ENCODE results near the gene GHRH. TPM values are rescaled to one million over a fixed set of nuclear protein-coding genes. Genes with fewer than 3 reads are reported as not detected.

The GHRH gene
- total RNA-seq, 1 experiment from 2014 or later, result not detected

DNA sequence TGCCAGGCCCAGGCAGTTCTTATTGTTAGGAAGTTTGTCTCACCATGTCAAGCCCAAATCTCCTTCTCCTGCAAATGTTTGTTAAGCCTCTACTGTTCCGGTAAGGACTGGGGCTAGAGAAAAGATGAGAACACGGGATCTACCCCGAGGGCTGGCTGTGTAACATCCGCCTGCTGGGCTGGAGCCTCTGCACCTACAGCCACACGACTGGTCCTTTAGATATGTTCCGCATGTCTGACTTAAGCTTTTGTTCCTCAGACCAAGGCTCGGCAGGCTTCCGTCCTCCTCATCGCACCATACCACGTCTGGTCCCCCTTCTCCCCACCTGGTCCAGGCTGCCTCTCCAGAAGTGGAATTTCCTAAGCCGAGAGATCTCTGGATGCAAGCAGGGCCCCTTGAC is 2.6 kb downstream of the GHRH start:
- ChIA-PET CTCF (no interaction called here), RAD21 (ENCODE audit: low non-redundant PET in 1 of 2, low total read pairs in 2 of 2, uncharacterized antibody in 2 of 2, unreplicated experiment in 2 of 2) (no interaction called here)

DNA sequence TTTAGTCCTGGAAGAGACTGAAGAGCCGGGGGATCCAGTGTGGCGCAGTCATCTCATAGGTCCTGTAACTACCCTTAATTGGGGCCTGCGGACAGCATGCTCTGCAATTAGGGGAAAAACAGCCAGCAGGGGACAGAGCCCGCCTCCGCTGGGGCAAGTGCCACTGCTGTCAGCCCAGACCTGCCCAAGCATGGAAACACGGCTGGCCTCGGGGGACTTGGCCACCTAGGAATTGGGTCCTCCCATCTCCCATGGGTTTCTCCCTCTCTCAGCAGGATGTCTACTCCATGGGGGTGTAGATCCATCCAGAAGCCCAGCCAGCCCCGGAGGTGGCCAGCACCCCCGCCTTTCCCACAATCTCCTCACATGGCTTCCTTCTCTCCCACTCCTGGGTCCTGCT is 3.6 kb downstream of the GHRH start:
- POLR2A ChIA-PET, result no interaction called here
- no peak for ATAC-seq

More for the DNA sequence above, 2.6 kb downstream of the GHRH start:
- Histone ChIP-seq H3K27me3 (ENCODE audit: insufficient read depth, low read length) (0 out of 2 replicates have a peak, but pooled peaks cover 14% of the 10 kb centered on the region), H3K9me3 (ENCODE audit: control insufficient read depth in 1 of 2, insufficient read depth in 1 of 2, low read depth in 1 of 2, low read length in 2 of 2) (no peaks in the 10 kb centered on the region), H3K9ac (ENCODE audit: low read length) (no peak overlapping the region), H3K4me3 (replicated peaks in 1 of 2; ENCODE audit: low read depth in 1 of 2, low read length in 2 of 2) (no peak overlapping the region), H3K4me2 (ENCODE audit: low read length) (no peak overlapping the region), H3K9me2 (ENCODE audit: insufficient read depth) (no peaks in the 10 kb centered on the region), H4K20me1 (ENCODE audit: insufficient read depth) (no peaks in the 10 kb centered on the region), H3K4me1 (ENCODE audit: control insufficient read depth in 1 of 2, insufficient read depth in 2 of 2, low read length in 2 of 2) (no peaks in the 10 kb centered on the region), H3K79me2 (ENCODE audit: insufficient read depth, low read length) (no peaks in the 10 kb centered on the region), H3K36me3 (ENCODE audit: control insufficient read depth in 1 of 2, insufficient read depth in 2 of 2, low read length in 2 of 2) (no peaks in the 10 kb centered on the region), H3K27ac (ENCODE audit: low read depth, low read length) (no peak overlapping the region), H2AFZ (ENCODE audit: low read depth, low read length, poor library complexity, severe bottlenecking) (no peak overlapping the region)
- ATAC-seq, result no peak
- TF ChIP-seq YY1 (IDR thresholded peaks at IDR 0.05; ENCODE audit: extremely low read depth, insufficient replicate concordance, low read depth, low read length), result no peak
- no peak for TF ChIP-seq ZFX (IDR thresholded peaks at IDR 0.05)
- no peak for TF ChIP-seq FOSL1 (IDR thresholded peaks at IDR 0.05; ENCODE audit: low read depth)
- TF ChIP-seq SIN3A (IDR thresholded peaks at IDR 0.05; ENCODE audit: low read depth), result no peak
- no peak for TF ChIP-seq EZH2phosphoT487 (IDR thresholded peaks at IDR 0.05; ENCODE audit: borderline replicate concordance)
- TF ChIP-seq CEBPB (IDR thresholded peaks at IDR 0.05; ENCODE audit: low read depth), result no peak
- TF ChIP-seq, protein P1, sequence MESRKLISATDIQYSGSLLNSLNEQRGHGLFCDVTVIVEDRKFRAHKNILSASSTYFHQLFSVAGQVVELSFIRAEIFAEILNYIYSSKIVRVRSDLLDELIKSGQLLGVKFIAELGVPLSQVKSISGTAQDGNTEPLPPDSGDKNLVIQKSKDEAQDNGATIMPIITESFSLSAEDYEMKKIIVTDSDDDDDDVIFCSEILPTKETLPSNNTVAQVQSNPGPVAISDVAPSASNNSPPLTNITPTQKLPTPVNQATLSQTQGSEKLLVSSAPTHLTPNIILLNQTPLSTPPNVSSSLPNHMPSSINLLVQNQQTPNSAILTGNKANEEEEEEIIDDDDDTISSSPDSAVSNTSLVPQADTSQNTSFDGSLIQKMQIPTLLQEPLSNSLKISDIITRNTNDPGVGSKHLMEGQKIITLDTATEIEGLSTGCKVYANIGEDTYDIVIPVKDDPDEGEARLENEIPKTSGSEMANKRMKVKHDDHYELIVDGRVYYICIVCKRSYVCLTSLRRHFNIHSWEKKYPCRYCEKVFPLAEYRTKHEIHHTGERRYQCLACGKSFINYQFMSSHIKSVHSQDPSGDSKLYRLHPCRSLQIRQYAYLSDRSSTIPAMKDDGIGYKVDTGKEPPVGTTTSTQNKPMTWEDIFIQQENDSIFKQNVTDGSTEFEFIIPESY (IDR thresholded peaks at IDR 0.05; ENCODE audit: extremely low read depth, insufficient replicate concordance, low read length), result no peak
- no peak for TF ChIP-seq ELF1 (IDR thresholded peaks at IDR 0.05; ENCODE audit: borderline replicate concordance, low read depth)
- no peak for TF ChIP-seq SP1 (IDR thresholded peaks at IDR 0.05; ENCODE audit: low read depth)
- TF ChIP-seq POLR2A (IDR thresholded peaks at IDR 0.05; ENCODE audit: borderline replicate concordance, extremely low read depth, insufficient read depth, insufficient read length), result no peak
- DNase-seq (ENCODE audit: low read depth, low spot score), result no peak
- BruUV-seq (replicated peaks), result no TSS peak
- intact Hi-C loops (cut with micrococcal nuclease), result no loop called here
- POLR2A ChIA-PET, result no interaction called here

More for the DNA sequence above, 3.6 kb downstream of the GHRH start:
- ChIA-PET RAD21 (ENCODE audit: low non-redundant PET in 1 of 2, low total read pairs in 2 of 2, uncharacterized antibody in 2 of 2, unreplicated experiment in 2 of 2) (no interaction called here), CTCF (no interaction called here)
- Histone ChIP-seq H3K27ac (ENCODE audit: low read depth, low read length) (no peak overlapping the region), H3K9me2 (ENCODE audit: insufficient read depth) (no peaks in the 10 kb centered on the region), H3K27me3 (ENCODE audit: insufficient read depth, low read length) (0 out of 2 replicates have a peak, but pooled peaks cover 14% of the 10 kb centered on the region), H2AFZ (ENCODE audit: low read depth, low read length, poor library complexity, severe bottlenecking) (no peak overlapping the region), H3K36me3 (ENCODE audit: control insufficient read depth in 1 of 2, insufficient read depth in 2 of 2, low read length in 2 of 2) (no peaks in the 10 kb centered on the region), H3K4me3 (replicated peaks in 1 of 2; ENCODE audit: low read depth in 1 of 2, low read length in 2 of 2) (no peak overlapping the region), H4K20me1 (ENCODE audit: insufficient read depth) (no peaks in the 10 kb centered on the region), H3K9me3 (ENCODE audit: control insufficient read depth in 1 of 2, insufficient read depth in 1 of 2, low read depth in 1 of 2, low read length in 2 of 2) (no peaks in the 10 kb centered on the region), H3K9ac (ENCODE audit: low read length) (no peak overlapping the region), H3K4me2 (ENCODE audit: low read length) (no peak overlapping the region), H3K4me1 (ENCODE audit: control insufficient read depth in 1 of 2, insufficient read depth in 2 of 2, low read length in 2 of 2) (no peaks in the 10 kb centered on the region), H3K79me2 (ENCODE audit: insufficient read depth, low read length) (no peaks in the 10 kb centered on the region)
- DNase-seq (ENCODE audit: low read depth, low spot score), result no peak
- intact Hi-C loops (cut with micrococcal nuclease), result no loop called here
- no TSS peak for BruUV-seq (replicated peaks)
- no peak for TF ChIP-seq FOSL1 (IDR thresholded peaks at IDR 0.05; ENCODE audit: low read depth)
- TF ChIP-seq, protein P2, sequence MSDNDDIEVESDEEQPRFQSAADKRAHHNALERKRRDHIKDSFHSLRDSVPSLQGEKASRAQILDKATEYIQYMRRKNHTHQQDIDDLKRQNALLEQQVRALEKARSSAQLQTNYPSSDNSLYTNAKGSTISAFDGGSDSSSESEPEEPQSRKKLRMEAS (IDR thresholded peaks at IDR 0.05), result no peak
- TF ChIP-seq TCF7L2 (IDR thresholded peaks at IDR 0.05; ENCODE audit: borderline replicate concordance, extremely low read depth, insufficient read depth, insufficient read length), result no peak
- no peak for TF ChIP-seq EZH2phosphoT487 (IDR thresholded peaks at IDR 0.05; ENCODE audit: borderline replicate concordance)
- TF ChIP-seq JUND (IDR thresholded peaks at IDR 0.05), result no peak

Data from HCT116 (cell line).